Esophagus muscularis mucosa (tissue), 4 donors: ENCODE measurements around the gene VWC2L.

Source experiments
- EP300 ChIP-seq: sonication (generic); formaldehyde crosslinking; IDR thresholded peaks from one replicate; pipeline ENCODE4 v1.6.1; 2017; ENCODE audit warnings: antibody characterized with exemption
- POLR2A ChIP-seq: fragments of 450-650 bp; IDR thresholded peaks from one replicate; pipeline ENCODE4 v1.6.1; 2017; ENCODE audit warnings: antibody characterized with exemption, moderate library complexity, mild to moderate bottlenecking, low read depth
- POLR2AphosphoS5 ChIP-seq, 2 donors: sonication (generic); formaldehyde crosslinking; IDR thresholded peaks; one replicate each; pipeline ENCODE4 v1.6.1; 2017; ENCODE audit warnings: antibody characterized with exemption in 2 of 2
- TF ChIP-seq, protein P1 (sequence below), 3 experiments: fragments of 200-600 bp in 2 of 3; fragments of 450-650 bp in 1 of 3; sonication (generic) in 2 of 3; IDR thresholded peaks; one replicate each; pipeline ENCODE4 v1.5.1; 2017 to 2019; ENCODE audit warnings: antibody characterized with exemption in 3 of 3, mild to moderate bottlenecking in 2 of 3, moderate library complexity in 1 of 3

DNA sequence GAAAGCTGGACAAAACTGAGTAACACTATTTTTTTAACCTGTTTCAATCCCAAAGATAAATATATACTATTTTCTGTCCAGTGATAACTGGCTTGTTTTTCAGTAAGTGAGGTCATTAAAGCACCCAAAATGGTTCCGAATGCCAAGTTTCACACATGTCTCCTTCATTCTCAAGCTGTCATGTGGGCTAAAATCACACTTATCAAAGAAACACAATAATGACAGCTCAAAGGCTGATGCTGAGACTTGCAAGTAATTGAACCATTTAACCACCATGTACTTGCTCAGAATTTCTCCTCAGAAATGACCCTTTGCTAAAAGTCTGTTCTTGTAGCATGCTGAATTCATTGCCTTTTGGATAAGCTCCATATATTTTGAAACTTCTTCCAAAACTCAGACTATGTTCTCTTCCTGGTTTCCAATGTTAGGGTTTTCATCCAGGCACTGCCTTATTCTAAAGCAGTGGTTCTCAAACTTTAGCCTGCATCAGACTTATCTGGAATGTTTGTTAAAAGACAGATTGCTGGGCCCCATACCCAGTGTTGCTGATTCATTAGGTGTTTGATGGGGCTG lies 149.8 kb downstream of the VWC2L start:
- TF ChIP-seq, protein P1, sequence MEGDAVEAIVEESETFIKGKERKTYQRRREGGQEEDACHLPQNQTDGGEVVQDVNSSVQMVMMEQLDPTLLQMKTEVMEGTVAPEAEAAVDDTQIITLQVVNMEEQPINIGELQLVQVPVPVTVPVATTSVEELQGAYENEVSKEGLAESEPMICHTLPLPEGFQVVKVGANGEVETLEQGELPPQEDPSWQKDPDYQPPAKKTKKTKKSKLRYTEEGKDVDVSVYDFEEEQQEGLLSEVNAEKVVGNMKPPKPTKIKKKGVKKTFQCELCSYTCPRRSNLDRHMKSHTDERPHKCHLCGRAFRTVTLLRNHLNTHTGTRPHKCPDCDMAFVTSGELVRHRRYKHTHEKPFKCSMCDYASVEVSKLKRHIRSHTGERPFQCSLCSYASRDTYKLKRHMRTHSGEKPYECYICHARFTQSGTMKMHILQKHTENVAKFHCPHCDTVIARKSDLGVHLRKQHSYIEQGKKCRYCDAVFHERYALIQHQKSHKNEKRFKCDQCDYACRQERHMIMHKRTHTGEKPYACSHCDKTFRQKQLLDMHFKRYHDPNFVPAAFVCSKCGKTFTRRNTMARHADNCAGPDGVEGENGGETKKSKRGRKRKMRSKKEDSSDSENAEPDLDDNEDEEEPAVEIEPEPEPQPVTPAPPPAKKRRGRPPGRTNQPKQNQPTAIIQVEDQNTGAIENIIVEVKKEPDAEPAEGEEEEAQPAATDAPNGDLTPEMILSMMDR (IDR thresholded peaks at IDR 0.05) = no peak
- TF ChIP-seq POLR2A = no peak
- no peak for TF ChIP-seq EP300
- TF ChIP-seq POLR2AphosphoS5 (IDR thresholded peaks at IDR 0.05) = no peak
